Neural progenitor cell (in vitro differentiated cells): ENCODE measurements around the gene CTDNEP1. TPM values are rescaled to one million over a fixed set of nuclear protein-coding genes. Genes with fewer than 3 reads are reported as not detected.

ENCODE experiments used
- DNase-seq: peaks from one replicate; pipeline ENCODE4 v3.0.0-alpha.2; 2016; ENCODE audit warnings: low spot score
- H2AFZ ChIP-seq: fragments of 200-600 bp; sonication (generic); replicated peaks from 2 replicates; pipeline ENCODE4 v1.6.1; 2016; ENCODE audit warnings: antibody characterized with exemption
- H3F3A ChIP-seq: fragments of 200-600 bp; sonication (generic); 2 replicates; pipeline ENCODE4 v1.6.1; 2016; ENCODE audit warnings: antibody characterized with exemption, low read depth
- H3K27ac ChIP-seq: fragments of 200-600 bp; sonication (generic); 2 replicates; pipeline ENCODE4 v1.5.1; 2016; ENCODE audit warnings: mild to moderate bottlenecking
- H3K27me3 ChIP-seq: fragments of 200-600 bp; sonication (generic); 2 replicates; pipeline ENCODE4 v1.6.1; 2016; ENCODE audit warnings: mild to moderate bottlenecking, moderate library complexity
- H3K36me3 ChIP-seq: fragments of 200-600 bp; sonication (generic); 2 replicates; pipeline ENCODE4 v1.5.1; 2016
- H3K4me1 ChIP-seq: fragments of 200-600 bp; sonication (generic); 2 replicates; pipeline ENCODE4 v1.6.1; 2016; ENCODE audit warnings: mixed run types
- H3K4me2 ChIP-seq: fragments of 200-600 bp; sonication (generic); 2 replicates; pipeline ENCODE4 v1.6.1; 2016
- H3K4me3 ChIP-seq: fragments of 200-600 bp; sonication (generic); 2 replicates; pipeline ENCODE4 v1.5.1; 2016
- H3K79me2 ChIP-seq: fragments of 200-600 bp; sonication (generic); 2 replicates; pipeline ENCODE4 v1.6.1; 2016; ENCODE audit warnings: low read depth
- H3K9ac ChIP-seq: fragments of 200-600 bp; sonication (generic); 2 replicates; pipeline ENCODE4 v1.6.1; 2016
- H3K9me3 ChIP-seq: fragments of 200-600 bp; sonication (generic); 2 replicates; pipeline ENCODE4 v1.5.1; 2016; ENCODE audit warnings: low read depth
- H4K20me1 ChIP-seq: fragments of 200-600 bp; sonication (generic); 2 replicates; pipeline ENCODE4 v1.6.1; 2016; ENCODE audit warnings: low read depth
- H3K27ac Mint-ChIP-seq: 3 replicates; pipeline ENCODE4 v1.8.0; 2021; ENCODE audit warnings: mixed read lengths
- H3K27me3 Mint-ChIP-seq: 2 replicates; pipeline ENCODE4 v1.8.0; 2022; ENCODE audit warnings: low read depth, mild to moderate bottlenecking, inconsistent platforms, moderate library complexity, mixed read lengths; ENCODE audit not compliant: insufficient read depth
- H3K36me3 Mint-ChIP-seq: 3 replicates; pipeline ENCODE4 v1.8.0; 2021; ENCODE audit warnings: mixed read lengths
- H3K4me1 Mint-ChIP-seq: 3 replicates; pipeline ENCODE4 v1.8.0; 2021; ENCODE audit warnings: mixed read lengths
- H3K4me3 Mint-ChIP-seq: 3 replicates; pipeline ENCODE4 v1.8.0; 2021; ENCODE audit warnings: mild to moderate bottlenecking, moderate library complexity, mixed read lengths
- H3K9me3 Mint-ChIP-seq: 3 replicates; pipeline ENCODE4 v1.8.0; 2020; ENCODE audit warnings: mixed read lengths
- CTCF ChIP-seq: fragments of 200-600 bp; sonication (generic); IDR thresholded peaks from 2 replicates; pipeline ENCODE4 v1.5.1; 2017; ENCODE audit warnings: antibody characterized with exemption, mild to moderate bottlenecking
- EZH2 ChIP-seq: fragments of 200-600 bp; sonication (generic); IDR thresholded peaks from 2 replicates; pipeline ENCODE4 v1.6.1; 2017; ENCODE audit warnings: antibody characterized with exemption, mild to moderate bottlenecking, moderate library complexity
- EZH2phosphoT487 ChIP-seq: fragments of 200-600 bp; sonication (generic); IDR thresholded peaks from 2 replicates; pipeline ENCODE4 v1.6.1; 2017; ENCODE audit warnings: antibody characterized with exemption
- total RNA-seq: library from RNA; depleted of rRNA; stranded (reverse); fragments of >200 nt; gene quantifications from 2 replicates; pipeline ENCODE4 v1.2.3, GENCODE V29; 2015; ENCODE audit warnings: low replicate concordance

The CTDNEP1 gene
- total RNA-seq: 46.5 and 55.3 TPM in 2 replicates

GRCh38 chr17:7251661-7252175, at the start of gene CTDNEP1:
CTDNEP1 (minus strand) TSS chr17:7251734; CDS start chr17:7251296, 438 bp downstream.
- peaks cover 12% of the 10 kb centered on the region for H3K27me3 Mint-ChIP-seq
- H3K79me2 ChIP-seq: peaks cover 59% of the 10 kb centered on the region

GRCh38 chr17:7296189-7296861, 44.8 kb upstream of the CTDNEP1 start:
- Histone ChIP-seq H3K4me3 (no peak overlapping the region), H3K27me3 (peaks cover 85% of the 10 kb centered on the region), H3F3A (peaks cover 40% of the 10 kb centered on the region), H3K36me3 (no peaks in the 10 kb centered on the region), H3K9me3 (no peaks in the 10 kb centered on the region), H3K9ac (no peak overlapping the region), H3K79me2 (no peaks in the 10 kb centered on the region), H3K27ac (no peak overlapping the region), H3K4me1 (peaks cover 7% of the 10 kb centered on the region), H3K4me2 (peak overlapping the region; percentile 63), H2AFZ (no peak overlapping the region), H4K20me1 (peaks cover 11% of the 10 kb centered on the region)
- Mint-ChIP-seq H3K9me3 (peaks cover 2% of the 10 kb centered on the region), H3K27ac (no peak overlapping the region), H3K27me3 (peaks cover 28% of the 10 kb centered on the region), H3K4me3 (peak overlapping the region; percentile 80), H3K4me1 (peaks cover 19% of the 10 kb centered on the region), H3K36me3 (no peaks in the 10 kb centered on the region)
- peak; percentile 94 for DNase-seq
- TF ChIP-seq EZH2phosphoT487: no peak
- TF ChIP-seq EZH2: peak; percentile 53
- peak; percentile 95 for TF ChIP-seq CTCF

More at GRCh38 chr17:7251661-7252175, at the start of gene CTDNEP1:
- H3K27ac Mint-ChIP-seq: peak within 1 kb of the TSS; percentile 99
- H3K4me1 ChIP-seq: peaks cover 16% of the 10 kb centered on the region
- peak within 1 kb of the TSS; percentile 72 for H3K9ac ChIP-seq
- H3K27me3 ChIP-seq: no peaks in the 10 kb centered on the region
- H3K36me3 Mint-ChIP-seq: peaks cover 19% of the 10 kb centered on the region
- H3K27ac ChIP-seq: peak within 1 kb of the TSS; percentile 98
- H3K9me3 ChIP-seq: no peaks in the 10 kb centered on the region
- no peaks in the 10 kb centered on the region for H3K9me3 Mint-ChIP-seq
- no peak for TF ChIP-seq CTCF
- TF ChIP-seq EZH2phosphoT487: no peak
- no peak for TF ChIP-seq EZH2
- peaks cover 18% of the 10 kb centered on the region for H3F3A ChIP-seq
- peak within 1 kb of the TSS; percentile 61 for H3K4me3 ChIP-seq
- peak; percentile 90 for DNase-seq
- peaks cover 34% of the 10 kb centered on the region for H3K4me1 Mint-ChIP-seq
- peaks cover 3% of the 10 kb centered on the region for H3K36me3 ChIP-seq
- H3K4me3 Mint-ChIP-seq: peak within 1 kb of the TSS; percentile 89
- peak within 1 kb of the TSS; percentile 100 for H3K4me2 ChIP-seq
- H4K20me1 ChIP-seq: peaks cover 34% of the 10 kb centered on the region
- H2AFZ ChIP-seq: peak within 1 kb of the TSS; percentile 85

GRCh38 chr17:7295230-7296180, 44.0 kb upstream of the CTDNEP1 start:
- H3K36me3 ChIP-seq: no peaks in the 10 kb centered on the region
- peak; percentile 49 for DNase-seq
- Mint-ChIP-seq H3K27me3 (peaks cover 28% of the 10 kb centered on the region), H3K4me3 (peak overlapping the region; percentile 80), H3K9me3 (peaks cover 2% of the 10 kb centered on the region), H3K27ac (no peak overlapping the region), H3K36me3 (no peaks in the 10 kb centered on the region), H3K4me1 (peaks cover 19% of the 10 kb centered on the region)
- H3K4me3 ChIP-seq: peak overlapping the region; percentile 45
- H3K9me3 ChIP-seq: no peaks in the 10 kb centered on the region
- no peak overlapping the region for H2AFZ ChIP-seq
- TF ChIP-seq EZH2: no peak
- TF ChIP-seq EZH2phosphoT487: no peak
- no peak for TF ChIP-seq CTCF
- H3K79me2 ChIP-seq: no peaks in the 10 kb centered on the region
- no peak overlapping the region for H3K27ac ChIP-seq
- peak overlapping the region; percentile 77 for H3K4me2 ChIP-seq
- H4K20me1 ChIP-seq: peaks cover 11% of the 10 kb centered on the region
- H3F3A ChIP-seq: peaks cover 40% of the 10 kb centered on the region
- no peak overlapping the region for H3K9ac ChIP-seq
- peaks cover 7% of the 10 kb centered on the region for H3K4me1 ChIP-seq
- H3K27me3 ChIP-seq: peaks cover 93% of the 10 kb centered on the region
